Measurements from ENCODE around the gene SH3PXD2A. TPM values are rescaled to one million over a fixed set of nuclear protein-coding genes. Genes with fewer than 3 reads are reported as not detected.

The SH3PXD2A gene
- total and polyA plus RNA-seq, 2 of the 4 experiments (the other 2 are of a cell fraction): 6.3 to 23.0 TPM

GRCh38 chr10:103544657-103545310, 310.6 kb downstream of the SH3PXD2A start:
- H3K18ac ChIP-seq (ENCODE audit: low read depth, low read length): no peak overlapping the region
- TF ChIP-seq MAZ (IDR thresholded peaks at IDR 0.05; ENCODE audit: borderline replicate concordance, low read depth, low read length) (no peak), FOS (IDR thresholded peaks at IDR 0.05; ENCODE audit: low read depth, low read length) (no peak), CTCF (conservative IDR thresholded peaks at IDR 0.05; ENCODE audit: low read depth, low read length) (no peak)
- no peaks in the 10 kb centered on the region for H3K36me3 ChIP-seq (ENCODE audit: control insufficient read depth, insufficient read depth, low read length)
- intact Hi-C loops (cut with micrococcal nuclease): no loop called here
- H3K9me1 ChIP-seq (ENCODE audit: insufficient read depth, low read length): no peaks in the 10 kb centered on the region; the same call in 1 of the 2 replicates
- no peaks in the 10 kb centered on the region for H3K79me1 ChIP-seq (ENCODE audit: low read depth in 1 of 2, low read length in 2 of 2)
- no peak overlapping the region for H3K4me2 ChIP-seq (ENCODE audit: low read depth, low read length)
- dilution Hi-C loops (cut with HindIII; ENCODE audit: low sequenced_read_pairs, unreplicated experiment): no loop called here
- H4K5ac ChIP-seq (ENCODE audit: low read depth, low read length): no peak overlapping the region
- no peak overlapping the region for H2BK20ac ChIP-seq (ENCODE audit: low read depth, low read length)
- no peak overlapping the region for H2BK120ac ChIP-seq (ENCODE audit: low read depth, low read length)
- no peak overlapping the region for H2AFZ ChIP-seq (replicated peaks; ENCODE audit: low read length, poor library complexity)
- H2AK9ac ChIP-seq (replicated peaks; ENCODE audit: low read depth, low read length, poor library complexity): no peak overlapping the region
- no peak overlapping the region for H2BK15ac ChIP-seq (ENCODE audit: low read depth, low read length)
- H3K9me3 ChIP-seq (ENCODE audit: control insufficient read depth, insufficient read depth, low read length): no peaks in the 10 kb centered on the region
- in situ Hi-C loops (cut with MboI; ENCODE audit: low sequenced_read_pairs): no loop called here
- peaks cover 88% of the 10 kb centered on the region for H3K27me3 ChIP-seq (ENCODE audit: control insufficient read depth, insufficient read depth, low read length)
- no peak overlapping the region for H3K4ac ChIP-seq (ENCODE audit: low read depth, low read length)
- CTCF ChIA-PET: no interaction called here
- POLR2A ChIA-PET (ENCODE audit: unreplicated experiment): no interaction called here
- H4K8ac ChIP-seq (ENCODE audit: low read depth in 2 of 2, low read length in 2 of 2): no peak overlapping the region
- H3K4me3 ChIP-seq (ENCODE audit: insufficient read depth, low read depth, low read length): no peak overlapping the region
- no peak overlapping the region for H3K23ac ChIP-seq (ENCODE audit: low read depth, low read length)
- H3K4me1 ChIP-seq (ENCODE audit: control insufficient read depth, insufficient read depth, low read length): peaks cover 3% of the 10 kb centered on the region; the same call in 1 of the 2 replicates
- no peak overlapping the region for H3K56ac ChIP-seq (ENCODE audit: extremely low read depth, insufficient read depth, low read length)
- no peak for ATAC-seq (ENCODE audit: low read depth)
- 80% methylated on average over 4 of the region's 8 CpGs; no CpG with 5 or more reads in 1 of the 2 experiments for WGBS, 2 experiments (ENCODE audit: extremely low coverage in 2 of 2, insufficient read length in 1 of 2)
- H2AK5ac ChIP-seq (ENCODE audit: low read depth, low read length): no peak overlapping the region
- H3K14ac ChIP-seq (replicated peaks; ENCODE audit: low read depth, low read length): no peak overlapping the region
- no TSS peak for BruUV-seq (replicated peaks)
- H3K27ac ChIP-seq (ENCODE audit: insufficient read depth, low read length): no peak overlapping the region
- DNase-seq: no peak
- H4K91ac ChIP-seq (ENCODE audit: insufficient read depth, low read depth, low read length): no peak overlapping the region
- no peak overlapping the region for H2BK5ac ChIP-seq (ENCODE audit: low read depth, low read length, poor library complexity, severe bottlenecking)
- no peak overlapping the region for H3K9ac ChIP-seq (ENCODE audit: low read depth, low read length)
- peaks cover 16% of the 10 kb centered on the region; the same call in 1 of the 2 replicates for H4K20me1 ChIP-seq (ENCODE audit: insufficient read depth, low read length)

Small RNA genes lying within 50 kb of the gene (microRNA-seq; reads per million reads assigned to microRNA genes)
- gene RF00019 (ENCODE audit: insufficient read depth, insufficient read length): not detected

Small RNA genes lying within 50 kb of the gene (small RNA-seq; reads per million reads assigned to genes)
- 0 reads per million in 5 experiments for gene RF00019

Other genes with a start within 250 kb of the SH3PXD2A start
- 28.6 and 32.3 TPM in 2 replicates for gene STN1, start 62.6 kb upstream of the SH3PXD2A start, total RNA-seq (2012; rRNA removed)
- gene STN1, start 62.6 kb upstream of the SH3PXD2A start, polyA plus RNA-seq (2012; rRNA removed): 14.3 and 17.8 TPM in 2 replicates
- 21.5 and 54.2 TPM in 2 replicates for gene SLK, start 111.6 kb upstream of the SH3PXD2A start, total RNA-seq (2012; rRNA removed)
- gene SLK, start 111.6 kb upstream of the SH3PXD2A start, polyA plus RNA-seq (2012; rRNA removed): 6.0 and 8.1 TPM in 2 replicates
- 0.18 and 0.83 TPM in 2 replicates for gene COL17A1, start 230.3 kb upstream of the SH3PXD2A start, total RNA-seq (2012; rRNA removed)
- 0.14 and 0.32 TPM in 2 replicates for gene COL17A1, start 230.3 kb upstream of the SH3PXD2A start, polyA plus RNA-seq (2012; rRNA removed)